ENCODE results near the gene CYB5B. TPM values are rescaled to one million over a fixed set of nuclear protein-coding genes. Genes with fewer than 3 reads are reported as not detected.

Gene CYB5B
- polyA plus RNA-seq, 1 donor (not counting 4 experiments of a cell fraction or from before 2014, with no cell fraction given), result 287 TPM

DNA sequence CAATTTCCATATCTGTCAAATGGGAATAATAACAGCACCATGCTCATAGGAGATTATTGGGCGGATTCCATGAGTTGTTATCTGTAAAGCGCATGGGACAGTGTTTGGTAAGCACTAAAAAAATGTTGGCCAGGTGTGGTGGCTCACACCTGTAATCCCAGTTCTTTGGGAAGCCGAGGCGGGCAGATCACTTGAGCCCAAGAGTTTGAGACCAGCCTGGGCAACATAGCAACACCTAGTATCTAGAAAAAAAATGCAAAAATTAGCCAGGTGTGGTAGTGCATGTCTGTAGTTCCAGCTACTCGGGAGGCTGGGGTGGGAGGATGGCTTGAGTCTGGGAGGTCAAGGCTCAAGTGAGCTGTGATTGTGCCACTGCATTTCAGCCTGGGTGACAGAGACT lies 74.5 kb downstream of the CYB5B start:
- no peak for TF ChIP-seq EZH2 (IDR thresholded peaks at IDR 0.05; ENCODE audit: low read length)
- TF ChIP-seq, protein P1, sequence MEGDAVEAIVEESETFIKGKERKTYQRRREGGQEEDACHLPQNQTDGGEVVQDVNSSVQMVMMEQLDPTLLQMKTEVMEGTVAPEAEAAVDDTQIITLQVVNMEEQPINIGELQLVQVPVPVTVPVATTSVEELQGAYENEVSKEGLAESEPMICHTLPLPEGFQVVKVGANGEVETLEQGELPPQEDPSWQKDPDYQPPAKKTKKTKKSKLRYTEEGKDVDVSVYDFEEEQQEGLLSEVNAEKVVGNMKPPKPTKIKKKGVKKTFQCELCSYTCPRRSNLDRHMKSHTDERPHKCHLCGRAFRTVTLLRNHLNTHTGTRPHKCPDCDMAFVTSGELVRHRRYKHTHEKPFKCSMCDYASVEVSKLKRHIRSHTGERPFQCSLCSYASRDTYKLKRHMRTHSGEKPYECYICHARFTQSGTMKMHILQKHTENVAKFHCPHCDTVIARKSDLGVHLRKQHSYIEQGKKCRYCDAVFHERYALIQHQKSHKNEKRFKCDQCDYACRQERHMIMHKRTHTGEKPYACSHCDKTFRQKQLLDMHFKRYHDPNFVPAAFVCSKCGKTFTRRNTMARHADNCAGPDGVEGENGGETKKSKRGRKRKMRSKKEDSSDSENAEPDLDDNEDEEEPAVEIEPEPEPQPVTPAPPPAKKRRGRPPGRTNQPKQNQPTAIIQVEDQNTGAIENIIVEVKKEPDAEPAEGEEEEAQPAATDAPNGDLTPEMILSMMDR (optimal IDR thresholded peaks at IDR 0.05 in 1 of 3, IDR thresholded peaks at IDR 0.05 in 1 of 3, conservative IDR thresholded peaks at IDR 0.05 in 1 of 3; ENCODE audit: extremely low read depth in 1 of 3, insufficient read depth in 2 of 3, low read length in 3 of 3), result no peak
- H3K4me2 ChIP-seq (ENCODE audit: control insufficient read depth, extremely low read depth, insufficient read depth, low read depth, low read length), result no peak overlapping the region
- DNase-seq (ENCODE audit: low read depth, low spot score), result no peak
- H3K4me1 ChIP-seq (ENCODE audit: control insufficient read depth, extremely low read depth, insufficient read depth, low read length), result no peaks in the 10 kb centered on the region
- H2AFZ ChIP-seq (ENCODE audit: control insufficient read depth, low read length), result no peak overlapping the region
- H3K36me3 ChIP-seq (ENCODE audit: control insufficient read depth in 2 of 2, extremely low read depth in 1 of 2, insufficient read depth in 2 of 2, low read length in 2 of 2), result no peaks in the 10 kb centered on the region
- no peaks in the 10 kb centered on the region for H3K9me1 ChIP-seq (ENCODE audit: control insufficient read depth, extremely low read depth, insufficient read depth, low read length)
- dilution Hi-C loops (cut with MboI; ENCODE audit: extremely low pct_ligation_motif_present, low sequenced_read_pairs), result no loop called here
- no peak overlapping the region for H3K4me3 ChIP-seq (ENCODE audit: control insufficient read depth in 2 of 3, extremely low read depth in 1 of 3, insufficient read depth in 2 of 3, low read depth in 1 of 3, low read length in 3 of 3)
- H3K27ac ChIP-seq (ENCODE audit: control insufficient read depth, insufficient read depth, low read length), result no peak overlapping the region
- no peaks in the 10 kb centered on the region for H3K9me3 ChIP-seq (ENCODE audit: control insufficient read depth, low read depth, low read length)
- no peaks in the 10 kb centered on the region for H3K27me3 ChIP-seq (ENCODE audit: control insufficient read depth, extremely low read depth, insufficient read depth, low read length)
- no peak overlapping the region for H3K9ac ChIP-seq (ENCODE audit: control insufficient read depth, extremely low read depth, insufficient read depth, low read length)
- no peaks in the 10 kb centered on the region for H3K79me2 ChIP-seq (ENCODE audit: control insufficient read depth, insufficient read depth, low read length)
- FAIRE-seq, result no peak
- H4K20me1 ChIP-seq (ENCODE audit: control insufficient read depth, extremely low read depth, insufficient read depth, low read length), result no peaks in the 10 kb centered on the region

DNA sequence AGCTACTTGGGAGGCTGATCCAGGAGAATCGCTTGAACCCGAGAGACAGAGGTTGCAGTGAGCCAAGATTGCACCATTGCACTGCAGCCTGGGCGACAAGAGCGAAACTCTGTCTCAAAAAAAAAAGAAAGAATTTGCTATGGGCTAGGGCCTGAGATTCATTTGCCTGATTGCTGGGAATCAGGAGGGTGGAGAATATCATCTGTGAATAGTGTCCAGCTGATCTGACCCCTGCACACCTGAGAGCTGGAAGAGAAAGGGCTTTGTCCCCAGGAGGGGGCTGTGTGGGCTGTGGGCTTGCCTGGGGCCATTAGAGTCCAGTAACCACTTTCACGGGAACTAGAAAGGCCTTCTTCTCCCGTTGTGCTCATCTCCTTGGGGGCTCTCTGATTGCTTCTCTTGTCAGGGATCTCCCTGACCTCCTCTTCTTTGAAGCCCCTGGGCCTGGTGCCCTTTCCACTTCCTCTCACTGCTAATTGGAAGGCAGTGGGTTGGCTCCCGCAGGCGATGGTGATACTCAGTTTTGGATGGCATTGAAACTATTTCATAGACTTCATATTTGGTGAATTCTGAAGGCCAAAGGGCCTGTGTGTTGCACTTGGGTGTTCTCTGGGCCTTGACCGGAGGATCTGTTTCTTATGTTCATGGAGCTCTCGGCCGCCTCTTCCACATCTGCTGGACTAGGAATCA lies 75.3 kb downstream of the CYB5B start:
- Histone ChIP-seq H3K4me2 (ENCODE audit: control insufficient read depth, extremely low read depth, insufficient read depth, low read depth, low read length) (no peak overlapping the region), H3K9ac (ENCODE audit: control insufficient read depth, extremely low read depth, insufficient read depth, low read length) (no peak overlapping the region), H3K9me3 (ENCODE audit: control insufficient read depth, low read depth, low read length) (no peaks in the 10 kb centered on the region), H3K27ac (ENCODE audit: control insufficient read depth, insufficient read depth, low read length) (no peak overlapping the region), H2AFZ (ENCODE audit: control insufficient read depth, low read length) (no peak overlapping the region), H4K20me1 (ENCODE audit: control insufficient read depth, extremely low read depth, insufficient read depth, low read length) (no peaks in the 10 kb centered on the region), H3K4me3 (ENCODE audit: control insufficient read depth in 2 of 3, extremely low read depth in 1 of 3, insufficient read depth in 2 of 3, low read depth in 1 of 3, low read length in 3 of 3) (no peak overlapping the region), H3K4me1 (ENCODE audit: control insufficient read depth, extremely low read depth, insufficient read depth, low read length) (no peaks in the 10 kb centered on the region), H3K9me1 (ENCODE audit: control insufficient read depth, extremely low read depth, insufficient read depth, low read length) (no peaks in the 10 kb centered on the region), H3K79me2 (ENCODE audit: control insufficient read depth, insufficient read depth, low read length) (no peaks in the 10 kb centered on the region), H3K27me3 (ENCODE audit: control insufficient read depth, extremely low read depth, insufficient read depth, low read length) (no peaks in the 10 kb centered on the region), H3K36me3 (ENCODE audit: control insufficient read depth in 2 of 2, extremely low read depth in 1 of 2, insufficient read depth in 2 of 2, low read length in 2 of 2) (no peaks in the 10 kb centered on the region)
- no peak for DNase-seq (ENCODE audit: low read depth, low spot score)
- FAIRE-seq, result no peak
- dilution Hi-C loops (cut with MboI; ENCODE audit: extremely low pct_ligation_motif_present, low sequenced_read_pairs), result no loop called here
- TF ChIP-seq, protein P1 (optimal IDR thresholded peaks at IDR 0.05 in 1 of 3, IDR thresholded peaks at IDR 0.05 in 1 of 3, conservative IDR thresholded peaks at IDR 0.05 in 1 of 3; ENCODE audit: extremely low read depth in 1 of 3, insufficient read depth in 2 of 3, low read length in 3 of 3), result no peak
- no peak for TF ChIP-seq EZH2 (IDR thresholded peaks at IDR 0.05; ENCODE audit: low read length)
